Lower lobe of right lung (tissue), 2 donors: ENCODE measurements around the gene KCNJ9. TPM values are rescaled to one million over a fixed set of nuclear protein-coding genes. Genes with fewer than 3 reads are reported as not detected.

Source experiments
- ATAC-seq, 2 donors: fragments of 200-7000 bp; cut with Tn5 transposase; one replicate each; pipeline ENCODE4 v1.9.1; 2020 to 2022; ENCODE audit warnings: mild to moderate bottlenecking in 2 of 2, moderate library complexity in 2 of 2
- DNase-seq: peaks from one replicate; pipeline ENCODE4 v3.0.0-alpha.2; 2020
- H3K27ac ChIP-seq: fragments of 200-600 bp; one replicate; pipeline ENCODE4 v1.8.0; 2022
- H3K27me3 ChIP-seq: fragments of 200-600 bp; one replicate; pipeline ENCODE4 v1.8.0; 2022; ENCODE audit warnings: low read depth
- H3K36me3 ChIP-seq: fragments of 200-600 bp; one replicate; pipeline ENCODE4 v1.8.0; 2022; ENCODE audit warnings: mild to moderate bottlenecking
- H3K4me1 ChIP-seq: fragments of 200-600 bp; one replicate; pipeline ENCODE4 v1.8.0; 2022
- H3K4me3 ChIP-seq: fragments of 200-600 bp; one replicate; pipeline ENCODE4 v1.8.0; 2022; ENCODE audit warnings: mild to moderate bottlenecking
- H3K9me3 ChIP-seq: fragments of 200-600 bp; one replicate; pipeline ENCODE4 v1.8.0; 2022
- CTCF ChIP-seq: fragments of 200-600 bp; IDR thresholded peaks from one replicate; pipeline ENCODE4 v1.8.0; 2022; ENCODE audit warnings: antibody characterized with exemption, mild to moderate bottlenecking
- intact Hi-C: fragments of 100-400 bp; cut with DNase I; formaldehyde crosslinking; loops from one replicate; pipeline ENCODE4 v1.11.0; 2022
- total RNA-seq: library from RNA; stranded (reverse); fragmentation: NEBNext Ultra II Directional; extraction: Animal tissue kit (Norgen Biotek cat#: 25700); gene quantifications from one replicate; pipeline ENCODE4 v1.2.1, GENCODE V29; 2021
- donor health status: DM: no; HTN: yes; CAD: no; lungs with severe emphysema.

KCNJ9 gene
- total RNA-seq, 1 donor from 2014 or later: not detected

GRCh38 chr1:160080381-160081100, 797 bp upstream of the KCNJ9 start:
- Histone ChIP-seq H3K4me3 (no peak overlapping the region), H3K9me3 (no peaks in the 10 kb centered on the region), H3K36me3 (no peaks in the 10 kb centered on the region), H3K4me1 (peaks cover 8% of the 10 kb centered on the region), H3K27me3 (peaks cover 62% of the 10 kb centered on the region), H3K27ac (no peak overlapping the region)
- no peak for TF ChIP-seq CTCF
- intact Hi-C loops: no loop called here
- DNase-seq: no peak
- ATAC-seq: no peak

- TF ChIP-seq CTCF: no peak
- no peak overlapping the region for H3K4me3 ChIP-seq
- no peak for DNase-seq
- no peaks in the 10 kb centered on the region for H3K36me3 ChIP-seq
- peaks cover 8% of the 10 kb centered on the region for H3K4me1 ChIP-seq
- H3K27ac ChIP-seq: no peak overlapping the region
- H3K27me3 ChIP-seq: peaks cover 62% of the 10 kb centered on the region
- intact Hi-C loops: no loop called here
- no peak for ATAC-seq
- H3K9me3 ChIP-seq: no peaks in the 10 kb centered on the region
These were observed 1.1 kb downstream of the KCNJ9 start for GRCh38 chr1:160082487-160082886.

- H3K36me3 ChIP-seq: peaks cover 2% of the 10 kb centered on the region
- no peak for TF ChIP-seq CTCF
- H3K27me3 ChIP-seq: peaks cover 62% of the 10 kb centered on the region
- H3K27ac ChIP-seq: no peak overlapping the region
- H3K4me3 ChIP-seq: no peak overlapping the region
- H3K9me3 ChIP-seq: no peaks in the 10 kb centered on the region
- H3K4me1 ChIP-seq: peaks cover 8% of the 10 kb centered on the region
- ATAC-seq: no peak
- intact Hi-C loops: no loop called here
- DNase-seq: no peak
These were observed 1.6 kb downstream of the KCNJ9 start for GRCh38 chr1:160082926-160083325.

GRCh38 chr1:160083968-160084770, 2.8 kb downstream of the KCNJ9 start:
- intact Hi-C loops: no loop called here
- DNase-seq: peak; percentile 86
- Histone ChIP-seq H3K4me3 (peak overlapping the region; percentile 41), H3K4me1 (peaks cover 8% of the 10 kb centered on the region), H3K27me3 (peaks cover 54% of the 10 kb centered on the region), H3K9me3 (no peaks in the 10 kb centered on the region), H3K27ac (no peak overlapping the region), H3K36me3 (peaks cover 14% of the 10 kb centered on the region)
- peak; percentile 70 for TF ChIP-seq CTCF
- ATAC-seq: peak; percentile 86 to 91

- H3K27ac ChIP-seq: no peak overlapping the region
- ATAC-seq (no peak), DNase-seq (no peak)
- H3K9me3 ChIP-seq: no peaks in the 10 kb centered on the region
- no peak overlapping the region for H3K4me3 ChIP-seq
- H3K4me1 ChIP-seq: peaks cover 8% of the 10 kb centered on the region
- peaks cover 47% of the 10 kb centered on the region for H3K27me3 ChIP-seq
- TF ChIP-seq CTCF: no peak
- intact Hi-C loops: no loop called here
- peaks cover 17% of the 10 kb centered on the region for H3K36me3 ChIP-seq
These were observed 3.5 kb downstream of the KCNJ9 start for GRCh38 chr1:160084771-160085321.
